DOHH2 (cell line): ENCODE measurements around the gene PCDH8.

Source experiments
- CTCF ChIP-seq: fragments of 200-600 bp; sonication (generic); IDR thresholded peaks from one replicate; pipeline ENCODE4 v1.5.1; 2014; ENCODE audit warnings: antibody characterized with exemption, mild to moderate bottlenecking, low read depth, low read length; ENCODE audit not compliant: poor library complexity, severe bottlenecking
- EZH2phosphoT487 ChIP-seq: fragments of 200-600 bp; sonication (generic); IDR thresholded peaks from 2 replicates; pipeline ENCODE4 v1.6.1; 2017; ENCODE audit warnings: borderline replicate concordance, mild to moderate bottlenecking, antibody characterized with exemption, low read length, moderate library complexity, mixed read lengths

GRCh38 chr13:52838433-52839107 lies 9.9 kb downstream of the PCDH8 start:
- no peak for TF ChIP-seq CTCF
- TF ChIP-seq EZH2phosphoT487: no peak
